RWPE2 (cell line): ENCODE results near the gene SNU13.

Experiments
- ATAC-seq: fragments of 200-7000 bp; cut with Tn5 transposase; 3 replicates; pipeline ENCODE4 v1.9.1; 2021; ENCODE audit warnings: low read depth
- DNase-seq: peaks from one replicate; pipeline ENCODE4 v3.0.0-alpha.2; 2020; ENCODE audit warnings: low spot score
- H3K27ac ChIP-seq: fragments of 450-650 bp; 2 replicates; pipeline ENCODE4 v1.5.1; 2017; ENCODE audit warnings: mild to moderate bottlenecking; ENCODE audit not compliant: poor library complexity, severe bottlenecking
- H3K27me3 ChIP-seq: fragments of 250-450 bp; sonication (Bioruptor Pico); 2 replicates; pipeline ENCODE4 v1.5.1; 2021; ENCODE audit warnings: mild to moderate bottlenecking, moderate library complexity; ENCODE audit not compliant: insufficient read depth, poor library complexity, severe bottlenecking
- H3K36me3 ChIP-seq: fragments of 250-450 bp; sonication (Bioruptor Pico); 2 replicates; pipeline ENCODE4 v1.5.1; 2020; ENCODE audit warnings: low read depth, mild to moderate bottlenecking, moderate library complexity
- H3K4me1 ChIP-seq: fragments of 250-450 bp; sonication (Bioruptor Pico); 2 replicates; pipeline ENCODE4 v1.5.1; 2021; ENCODE audit warnings: mild to moderate bottlenecking, moderate library complexity; ENCODE audit not compliant: insufficient read depth, poor library complexity, severe bottlenecking
- H3K4me3 ChIP-seq: fragments of 250-450 bp; sonication (Bioruptor Pico); 2 replicates; pipeline ENCODE4 v1.5.1; 2021; ENCODE audit warnings: mild to moderate bottlenecking, moderate library complexity; ENCODE audit not compliant: severe bottlenecking
- H3K9me3 ChIP-seq: fragments of 250-450 bp; sonication (Bioruptor Pico); 2 replicates; pipeline ENCODE4 v1.5.1; 2021; ENCODE audit warnings: mild to moderate bottlenecking, moderate library complexity; ENCODE audit not compliant: severe bottlenecking
- CTCF ChIP-seq: fragments of 450-650 bp; IDR thresholded peaks from one replicate; pipeline ENCODE4 v1.5.1; 2017; ENCODE audit warnings: mild to moderate bottlenecking, moderate library complexity; ENCODE audit not compliant: poor library complexity, severe bottlenecking

The SNU13 gene

GRCh38 chr22:41699264-41700107, 10.8 kb upstream of the SNU13 start, which contains the start of gene MEI1:
Gene MEI1 (plus strand): TSS chr22:41699503. CDS start chr22:41699539, 36 bp downstream.
- no peak within 1 kb of the TSS for H3K4me3 ChIP-seq
- H3K9me3 ChIP-seq, result no peaks in the 10 kb centered on the region
- H3K27ac ChIP-seq, result no peak within 1 kb of the TSS
- TF ChIP-seq CTCF, result no peak
- ATAC-seq (peak; percentile 51), DNase-seq (peak; percentile 82)
- H3K4me1 ChIP-seq, result no peaks in the 10 kb centered on the region
- no peaks in the 10 kb centered on the region for H3K36me3 ChIP-seq
- H3K27me3 ChIP-seq, result no peaks in the 10 kb centered on the region

GRCh38 chr22:41697126-41697775, 8.6 kb upstream of the SNU13 start:
- no peaks in the 10 kb centered on the region for H3K4me1 ChIP-seq
- no peak overlapping the region for H3K27ac ChIP-seq
- no peak overlapping the region for H3K4me3 ChIP-seq
- TF ChIP-seq CTCF, result peak; percentile 97
- no peaks in the 10 kb centered on the region for H3K27me3 ChIP-seq
- no peaks in the 10 kb centered on the region for H3K9me3 ChIP-seq
- DNase-seq (peak; percentile 79), ATAC-seq (peak; percentile 82)
- H3K36me3 ChIP-seq, result no peaks in the 10 kb centered on the region

GRCh38 chr22:41696703-41697102, 8.0 kb upstream of the SNU13 start:
- Histone ChIP-seq H3K36me3 (no peaks in the 10 kb centered on the region), H3K4me1 (no peaks in the 10 kb centered on the region), H3K9me3 (no peaks in the 10 kb centered on the region), H3K27ac (no peak overlapping the region), H3K27me3 (no peaks in the 10 kb centered on the region), H3K4me3 (no peak overlapping the region)
- TF ChIP-seq CTCF, result no peak
- ATAC-seq (peak; percentile 5; the same call in 1 of the 3 replicates), DNase-seq (peak; percentile 57)

- no peak for TF ChIP-seq CTCF
- Histone ChIP-seq H3K4me1 (no peaks in the 10 kb centered on the region), H3K4me3 (no peak overlapping the region), H3K27me3 (no peaks in the 10 kb centered on the region), H3K27ac (no peak overlapping the region), H3K36me3 (no peaks in the 10 kb centered on the region), H3K9me3 (no peaks in the 10 kb centered on the region)
- ATAC-seq, result no peak
- DNase-seq, result no peak
Observed at GRCh38 chr22:41695211-41695610, 6.5 kb upstream of the SNU13 start.
